HG03060 (cell line): Measurements from ENCODE around the gene TMEM30A.

Experiments
- ATAC-seq: cut with Tn5 transposase; IDR thresholded peaks from one replicate; pipeline ENCODE4 v1.9.1; 2021; ENCODE audit warnings: low read depth, moderate number of reproducible peaks; ENCODE audit not compliant: unreplicated experiment

The TMEM30A gene

GRCh38 chr6:75266716-75267291 is 17.8 kb downstream of the TMEM30A start:
- ATAC-seq: peak; percentile 69

DNA sequence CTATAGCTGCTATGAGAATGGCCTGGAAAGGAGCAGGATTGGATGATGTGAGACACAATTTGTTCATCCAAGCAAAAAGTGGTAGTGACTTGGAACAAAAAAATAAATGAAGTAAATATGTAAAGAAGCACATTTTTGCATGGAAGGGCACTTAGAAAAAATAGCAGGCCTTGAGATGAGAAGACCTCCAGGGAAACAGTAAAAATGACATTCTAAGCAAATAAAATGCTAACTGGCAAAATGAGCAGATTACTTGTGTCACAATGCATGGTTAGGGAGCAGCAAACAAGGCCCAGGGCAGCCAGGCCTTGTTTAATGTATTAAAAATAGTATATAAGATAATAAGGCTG is 21.2 kb downstream of the TMEM30A start:
- ATAC-seq: no peak

DNA sequence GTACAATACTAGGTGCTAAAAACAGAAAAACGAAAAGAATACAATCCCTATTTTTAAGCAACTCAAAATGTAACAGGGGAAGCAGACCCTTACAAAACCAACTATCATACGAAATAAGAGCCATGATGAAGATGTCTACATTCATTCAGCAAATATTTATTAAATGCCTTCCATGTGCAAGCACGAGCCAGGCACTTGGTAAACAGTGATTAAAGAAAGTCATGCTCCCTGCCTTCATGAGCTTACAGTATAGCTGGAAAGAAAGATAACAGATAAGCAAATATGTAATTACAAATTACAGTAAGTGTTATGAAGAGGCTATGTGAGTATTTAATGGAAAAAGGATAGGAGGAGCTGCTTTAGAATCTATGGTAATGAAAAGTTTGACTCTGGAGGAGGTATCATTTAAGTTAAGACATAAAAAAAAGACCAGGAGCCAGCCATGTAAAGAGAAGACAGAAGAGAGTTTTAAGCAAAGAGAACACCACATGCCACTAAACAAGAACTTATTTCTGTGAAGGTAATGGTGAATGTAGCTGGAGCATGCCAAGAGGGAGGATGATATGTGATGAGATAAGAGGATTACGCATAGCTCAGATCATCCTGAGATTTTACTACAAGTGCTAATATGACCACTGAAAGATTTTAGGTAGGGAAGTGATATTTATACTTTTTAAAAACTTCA is 21.7 kb downstream of the TMEM30A start:
- ATAC-seq: no peak

DNA sequence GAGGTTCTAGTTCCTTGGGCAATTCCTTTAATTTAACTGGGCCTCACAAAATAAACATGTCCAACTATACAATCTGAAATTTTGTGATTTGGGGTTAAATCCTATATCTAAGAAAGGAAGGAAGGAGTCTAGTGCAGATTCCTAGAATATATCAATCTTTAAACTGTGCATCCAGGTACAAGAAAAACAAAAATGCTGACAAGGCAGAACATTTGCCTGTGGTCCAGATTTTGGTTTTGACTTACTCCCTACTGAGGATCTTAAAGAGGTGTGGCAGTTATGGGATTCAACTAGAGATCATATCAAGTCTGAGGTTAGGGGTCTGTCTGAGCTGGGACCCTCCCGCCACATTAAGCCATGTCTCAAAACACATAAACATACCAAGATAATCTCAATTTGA is 23.3 kb downstream of the TMEM30A start:
- ATAC-seq: no peak

DNA sequence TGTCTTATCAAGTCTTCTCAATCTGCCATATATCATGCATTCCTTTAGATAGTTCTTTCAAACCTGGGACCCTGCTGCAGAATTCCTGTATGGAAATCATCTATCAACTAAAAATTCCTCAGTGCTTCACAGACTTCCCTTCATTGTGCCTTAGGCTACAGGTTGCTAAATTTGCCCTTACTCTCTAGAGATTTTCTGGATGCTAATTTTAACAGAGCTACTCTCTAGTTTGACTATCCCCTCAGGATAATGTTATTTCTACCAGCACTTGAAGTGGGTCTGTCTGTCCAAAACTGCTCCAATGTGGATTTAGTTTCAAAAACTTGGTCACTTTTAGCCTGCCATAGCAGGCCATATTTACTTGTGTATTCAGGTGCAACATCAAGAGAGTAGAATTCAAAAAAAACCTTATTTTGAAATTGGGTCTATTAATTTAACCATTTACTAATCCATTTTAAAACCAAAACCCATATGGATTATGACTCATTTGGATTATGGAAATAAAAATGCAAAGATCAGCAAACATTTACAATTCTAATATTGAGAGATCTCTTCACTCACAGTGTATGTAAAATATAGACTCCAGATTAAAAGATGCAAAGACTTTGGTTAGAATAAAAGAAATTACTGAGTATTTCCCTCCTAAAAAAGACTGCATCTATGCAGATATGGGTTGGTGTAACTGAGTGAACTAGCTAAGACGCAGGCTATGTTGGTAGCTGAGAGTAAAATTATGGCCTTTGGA is 27.1 kb downstream of the TMEM30A start:
- no peak for ATAC-seq

- ATAC-seq: no peak
Observed at GRCh38 chr6:75250552-75250951, 34.0 kb downstream of the TMEM30A start.

- ATAC-seq: no peak
Observed at GRCh38 chr6:75249837-75250236, 34.8 kb downstream of the TMEM30A start.

DNA sequence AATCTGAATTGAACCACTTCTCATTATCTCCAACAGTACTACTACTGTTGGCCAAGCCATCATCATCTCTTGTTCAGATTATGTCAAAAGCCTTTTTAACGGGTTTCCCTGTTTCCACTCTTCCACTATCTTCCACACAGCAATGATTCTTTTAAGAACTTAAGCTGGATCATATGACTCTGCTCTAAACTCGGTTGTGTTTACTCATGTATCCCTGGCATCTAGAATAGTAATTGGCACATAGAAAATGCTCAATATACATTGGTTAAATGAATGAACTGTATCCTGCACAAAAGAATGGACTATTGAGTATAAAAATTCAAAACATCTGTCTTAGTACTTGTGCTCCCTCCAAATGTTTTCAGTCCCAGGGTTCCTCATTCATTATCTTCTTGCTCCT is 38.2 kb downstream of the TMEM30A start:
- no peak for ATAC-seq

- peak; percentile 2 for ATAC-seq
Observed at GRCh38 chr6:75244063-75244584, 40.5 kb downstream of the TMEM30A start.

DNA sequence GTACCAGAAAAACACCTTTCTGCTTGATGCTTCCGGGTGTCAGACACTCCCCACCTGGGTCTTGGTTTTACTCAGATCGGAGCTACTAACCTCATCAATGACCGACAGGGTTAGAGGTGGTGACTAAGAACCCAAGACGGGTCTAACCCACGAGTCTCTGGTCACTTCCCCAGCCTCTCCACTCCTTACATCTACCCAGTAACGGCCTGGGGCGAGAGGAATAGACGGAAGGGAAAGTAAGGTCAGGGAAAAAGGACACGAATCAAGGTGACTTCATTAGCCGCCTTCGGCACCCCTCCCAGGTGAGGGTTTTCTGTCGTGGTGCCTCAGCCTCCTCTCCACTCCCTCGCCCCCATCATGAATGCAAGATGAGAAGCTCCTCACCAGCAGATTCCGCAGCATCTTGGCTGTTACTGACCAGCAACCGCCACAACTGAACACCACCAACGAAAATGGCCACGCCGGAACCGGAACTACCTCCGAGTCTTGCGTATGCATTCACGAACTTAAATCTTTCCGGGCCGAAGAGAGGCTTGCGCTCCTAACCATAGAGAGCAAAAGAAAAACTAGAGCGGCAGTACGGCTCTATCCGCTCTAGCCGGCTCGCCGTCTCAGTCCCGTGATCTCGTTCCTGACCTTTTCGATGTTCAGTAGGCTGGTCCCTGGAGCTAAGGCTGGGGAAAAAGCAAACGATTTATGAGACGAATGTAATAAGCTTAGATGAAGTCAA is 41.1 kb downstream of the TMEM30A start, which contains the start of gene COX7A2:
COX7A2 (minus strand) TSS at position 469 of the 730 bp plus-strand sequence; CDS start at position 402, 67 bp downstream.
- ATAC-seq: peak; percentile 88

DNA sequence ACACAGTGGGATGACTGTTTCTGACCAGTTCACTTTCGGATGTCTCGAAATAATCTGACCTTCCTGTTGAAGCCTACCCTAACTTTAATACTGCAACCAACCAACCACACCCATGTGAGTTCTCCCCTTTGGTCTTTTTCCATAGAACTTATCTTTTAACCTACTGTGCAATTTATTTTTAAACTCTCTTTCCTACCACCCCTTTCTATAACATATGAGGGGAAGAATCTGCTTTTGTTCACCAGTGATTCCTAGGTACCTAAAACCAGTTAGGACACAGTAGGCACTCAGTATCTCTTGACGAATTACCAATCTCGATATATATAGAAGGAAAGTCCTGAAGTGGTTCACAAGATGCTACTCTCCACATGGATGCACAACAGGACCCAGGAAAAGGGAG is 48.0 kb downstream of the TMEM30A start:
- no peak for ATAC-seq

- no peak for ATAC-seq
Observed at GRCh38 chr6:75235271-75235670, 49.3 kb downstream of the TMEM30A start.

DNA sequence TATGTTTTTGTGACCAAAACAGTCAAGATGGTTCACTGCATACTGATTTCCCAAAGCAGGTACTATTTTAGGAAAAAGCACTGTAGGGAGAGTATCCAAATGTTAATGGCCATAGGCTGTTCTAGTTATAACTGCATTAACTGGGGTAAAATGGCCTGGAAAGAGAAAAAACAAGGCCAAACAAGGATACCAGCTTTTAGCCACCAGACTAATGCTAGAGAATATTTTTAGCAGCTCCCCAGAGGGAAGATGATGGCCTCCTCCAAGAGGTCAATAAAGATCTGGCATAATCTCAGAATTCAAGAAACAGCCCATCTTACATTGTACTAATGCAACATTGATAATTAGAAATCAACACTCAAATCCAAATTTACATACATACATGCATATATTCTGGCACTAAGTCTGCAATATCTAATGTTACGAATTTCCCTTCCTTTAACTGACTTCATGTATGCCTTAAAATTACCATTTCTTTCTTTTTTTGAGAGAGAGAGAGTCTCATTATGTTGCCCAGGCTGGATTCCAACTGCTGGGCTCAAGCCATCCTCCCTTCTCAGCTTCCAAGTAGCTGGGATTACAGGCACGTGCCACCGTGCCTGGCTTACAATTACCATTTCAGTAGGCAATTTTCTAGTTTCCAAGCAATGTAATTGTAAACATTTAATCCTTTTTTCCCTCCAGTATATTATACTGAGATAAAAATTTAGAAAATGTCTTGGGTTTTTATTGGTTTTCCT is 50.3 kb downstream of the TMEM30A start:
- ATAC-seq: no peak

GRCh38 chr6:75233092-75233615 is 51.4 kb downstream of the TMEM30A start:
- ATAC-seq: no peak

- ATAC-seq: no peak
Observed at GRCh38 chr6:75230484-75231325, 53.9 kb downstream of the TMEM30A start.

GRCh38 chr6:75224303-75224926 is 60.2 kb downstream of the TMEM30A start:
- no peak for ATAC-seq

DNA sequence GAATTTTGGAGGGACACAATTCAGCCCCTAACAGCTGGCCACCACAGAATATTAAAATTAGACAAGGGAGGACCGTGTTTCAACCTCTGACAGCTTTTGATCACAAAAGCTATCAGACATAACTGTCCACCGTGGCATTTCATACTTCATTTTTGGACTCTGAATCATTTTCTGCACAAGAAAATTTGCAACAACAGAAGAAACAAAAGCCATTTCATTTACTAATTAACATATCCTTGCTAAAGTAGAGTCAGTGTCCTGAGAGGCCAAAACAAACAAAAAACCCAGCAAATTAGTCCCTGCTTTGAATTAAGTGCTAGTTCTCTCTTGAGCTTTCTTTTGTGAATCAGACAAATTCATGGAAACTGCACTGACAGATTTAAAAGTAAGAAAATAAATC is 61.2 kb downstream of the TMEM30A start:
- ATAC-seq: no peak

- no peak for ATAC-seq
Observed at GRCh38 chr6:75222261-75222660, 62.3 kb downstream of the TMEM30A start.

DNA sequence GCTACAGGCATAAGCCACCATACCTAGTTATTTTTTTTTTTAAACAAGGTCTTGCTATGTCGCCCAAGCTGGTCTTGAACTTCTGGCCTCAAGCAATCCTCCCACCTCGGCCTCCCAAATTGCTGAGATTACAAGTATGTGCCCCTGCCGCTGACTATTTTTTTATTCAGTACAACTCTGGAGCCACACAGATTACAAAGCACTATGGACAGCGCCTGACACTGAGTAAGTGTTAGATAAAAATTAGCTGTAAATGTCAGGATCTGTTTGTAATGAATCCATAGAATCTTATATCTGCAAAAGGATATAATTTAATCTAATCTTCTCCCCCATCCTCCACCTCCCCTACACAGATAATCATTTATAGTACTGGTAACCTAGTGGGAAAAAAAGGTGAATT is 63.5 kb downstream of the TMEM30A start:
- ATAC-seq: no peak
